Glomerular endothelial cell (primary cell): ENCODE data around the gene OR6B3. TPM values are rescaled to one million over a fixed set of nuclear protein-coding genes. Genes with fewer than 3 reads are reported as not detected.
"Not testable (repeated sequence)": the region's sequence is repeated elsewhere in the genome, so short reads cannot be mapped to it uniquely, and the experiment has no call there.

Experiments used
- DNase-seq: peaks from one replicate; pipeline ENCODE4 v3.0.0-alpha.2; 2011; ENCODE audit warnings: low read depth, low spot score; ENCODE audit errors: extremely low read depth
- total RNA-seq: library from RNA; depleted of rRNA; stranded (reverse); fragments of >200 nt; gene quantifications from 2 replicates; pipeline ENCODE4 v1.2.3, GENCODE V29; 2015

The OR6B3 gene
- total RNA-seq, 1 donor from 2014 or later = not detected

GRCh38 chr2:240045098-240045497 is 8.2 kb downstream of the OR6B3 start:
- DNase-seq = no peak

GRCh38 chr2:240044096-240044495 is 9.2 kb downstream of the OR6B3 start:
- DNase-seq = not testable (repeated sequence)

- no peak for DNase-seq
Observed at GRCh38 chr2:240043279-240043989, 9.9 kb downstream of the OR6B3 start.

GRCh38 chr2:240042740-240043139 is 10.6 kb downstream of the OR6B3 start:
- DNase-seq = no peak

- DNase-seq = no peak
Observed at GRCh38 chr2:240041363-240041762, 12.0 kb downstream of the OR6B3 start.

GRCh38 chr2:240037358-240037757 is 16.0 kb downstream of the OR6B3 start:
- DNase-seq = no peak

GRCh38 chr2:240033330-240033678 is 20.0 kb downstream of the OR6B3 start:
- DNase-seq = no peak

GRCh38 chr2:240032406-240033329 is 20.7 kb downstream of the OR6B3 start:
- DNase-seq = no peak

GRCh38 chr2:240030379-240031094 is 22.8 kb downstream of the OR6B3 start, which contains the start of gene OR6B2:
Gene OR6B2, minus strand, starts transcription at chr2:240030429. Its CDS starts 0 bp downstream, at chr2:240030429.
- DNase-seq = no peak

GRCh38 chr2:240024766-240025165 is 28.6 kb downstream of the OR6B3 start:
- DNase-seq = no peak

GRCh38 chr2:240023792-240024191 is 29.5 kb downstream of the OR6B3 start:
- no peak for DNase-seq

GRCh38 chr2:240021488-240022104 is 31.7 kb downstream of the OR6B3 start:
- DNase-seq = no peak

- DNase-seq = no peak
Observed at GRCh38 chr2:240018071-240018750, 35.1 kb downstream of the OR6B3 start.

- DNase-seq = no peak
Observed at GRCh38 chr2:240014327-240014726, 39.0 kb downstream of the OR6B3 start.

GRCh38 chr2:240013343-240013742 is 40.0 kb downstream of the OR6B3 start:
- no peak for DNase-seq

GRCh38 chr2:240002983-240003382 is 50.3 kb downstream of the OR6B3 start:
- DNase-seq = no peak

GRCh38 chr2:240000671-240001070 is 52.6 kb downstream of the OR6B3 start:
- no peak for DNase-seq

GRCh38 chr2:239997686-239998409 is 55.5 kb downstream of the OR6B3 start:
- no peak for DNase-seq
